Loucy (cell line): ENCODE results near the gene SIX4.

Source experiments
- H2AFZ ChIP-seq: fragments of 200-600 bp; sonication (generic); 2 replicates; pipeline ENCODE4 v1.6.0; 2016; ENCODE audit warnings: antibody characterized with exemption, mild to moderate bottlenecking, low read length, moderate library complexity
- H3F3A ChIP-seq: fragments of 200-600 bp; 2 replicates; pipeline ENCODE4 v1.6.0; 2016; ENCODE audit warnings: antibody characterized with exemption, low read depth, mild to moderate bottlenecking
- H3K27me3 ChIP-seq: fragments of 200-600 bp; sonication (generic); 2 replicates; pipeline ENCODE4 v1.6.1; 2014; ENCODE audit warnings: low read length, mild to moderate bottlenecking; ENCODE audit not compliant: insufficient read depth, poor library complexity, severe bottlenecking
- H3K36me3 ChIP-seq: fragments of 200-600 bp; sonication (generic); 2 replicates; pipeline ENCODE4 v1.6.1; 2016; ENCODE audit warnings: low read length; ENCODE audit not compliant: insufficient read depth
- H3K4me1 ChIP-seq: fragments of 200-600 bp; sonication (generic); 2 replicates; pipeline ENCODE4 v1.5.1; 2014; ENCODE audit warnings: low read length, mild to moderate bottlenecking; ENCODE audit not compliant: insufficient read depth, poor library complexity, severe bottlenecking
- H3K4me2 ChIP-seq: fragments of 200-600 bp; sonication (generic); 2 replicates; pipeline ENCODE4 v1.6.0; 2014; ENCODE audit warnings: antibody characterized with exemption, low read length, low read depth, mild to moderate bottlenecking; ENCODE audit not compliant: poor library complexity, severe bottlenecking
- H3K4me3 ChIP-seq: fragments of 200-600 bp; sonication (generic); 2 replicates; pipeline ENCODE4 v1.5.1; 2014; ENCODE audit warnings: low read length, mild to moderate bottlenecking, mixed read lengths; ENCODE audit not compliant: poor library complexity, severe bottlenecking
- H3K79me2 ChIP-seq: fragments of 200-600 bp; sonication (generic); 2 replicates; pipeline ENCODE4 v1.6.1; 2014; ENCODE audit warnings: low read length; ENCODE audit not compliant: insufficient read depth
- H3K9ac ChIP-seq: fragments of 200-600 bp; sonication (generic); 2 replicates; pipeline ENCODE4 v1.6.0; 2014; ENCODE audit warnings: mild to moderate bottlenecking, low read depth, low read length, moderate library complexity; ENCODE audit not compliant: poor library complexity, severe bottlenecking
- H3K9me2 ChIP-seq: fragments of 200-600 bp; sonication (generic); replicated peaks from 2 replicates; pipeline ENCODE4 v1.6.1; 2016; ENCODE audit warnings: low read depth, low read length, mixed read lengths
- H3K9me3 ChIP-seq: fragments of 200-600 bp; sonication (generic); 2 replicates; pipeline ENCODE4 v1.6.1; 2014; ENCODE audit warnings: mild to moderate bottlenecking, antibody characterized with exemption, low read length, low read depth; ENCODE audit not compliant: insufficient read depth
- H4K20me1 ChIP-seq: fragments of 200-600 bp; sonication (generic); 2 replicates; pipeline ENCODE4 v1.6.0; 2014; ENCODE audit warnings: antibody characterized with exemption, low read length, mild to moderate bottlenecking; ENCODE audit not compliant: insufficient read depth, poor library complexity, severe bottlenecking
- CTCF ChIP-seq: fragments of 200-600 bp; sonication (generic); conservative IDR thresholded peaks from 2 replicates; pipeline ENCODE4 v1.5.1; 2014; ENCODE audit warnings: mild to moderate bottlenecking, antibody characterized with exemption, low read length
- EZH2phosphoT487 ChIP-seq: fragments of 200-600 bp; IDR thresholded peaks from 2 replicates; pipeline ENCODE4 v1.6.1; 2018; ENCODE audit warnings: antibody characterized with exemption, mild to moderate bottlenecking, moderate library complexity, borderline replicate concordance

SIX4 gene

GRCh38 chr14:60720962-60721325, 3.2 kb downstream of the SIX4 start:
- H3K27me3 ChIP-seq, result no peaks in the 10 kb centered on the region
- peaks cover 17% of the 10 kb centered on the region for H4K20me1 ChIP-seq
- H3K9ac ChIP-seq, result no peak overlapping the region
- peaks cover 62% of the 10 kb centered on the region for H3K79me2 ChIP-seq
- no peak for TF ChIP-seq EZH2phosphoT487
- TF ChIP-seq CTCF, result no peak
- peak overlapping the region; percentile 54 for H3K4me3 ChIP-seq
- H3K9me2 ChIP-seq, result no peaks in the 10 kb centered on the region
- peak overlapping the region; percentile 57 for H3K4me2 ChIP-seq
- H2AFZ ChIP-seq, result no peak overlapping the region
- no peaks in the 10 kb centered on the region for H3K9me3 ChIP-seq
- no peaks in the 10 kb centered on the region; the same call in 1 of the 2 replicates for H3K36me3 ChIP-seq
- H3F3A ChIP-seq, result no peaks in the 10 kb centered on the region
- H3K4me1 ChIP-seq, result peaks cover 11% of the 10 kb centered on the region

DNA sequence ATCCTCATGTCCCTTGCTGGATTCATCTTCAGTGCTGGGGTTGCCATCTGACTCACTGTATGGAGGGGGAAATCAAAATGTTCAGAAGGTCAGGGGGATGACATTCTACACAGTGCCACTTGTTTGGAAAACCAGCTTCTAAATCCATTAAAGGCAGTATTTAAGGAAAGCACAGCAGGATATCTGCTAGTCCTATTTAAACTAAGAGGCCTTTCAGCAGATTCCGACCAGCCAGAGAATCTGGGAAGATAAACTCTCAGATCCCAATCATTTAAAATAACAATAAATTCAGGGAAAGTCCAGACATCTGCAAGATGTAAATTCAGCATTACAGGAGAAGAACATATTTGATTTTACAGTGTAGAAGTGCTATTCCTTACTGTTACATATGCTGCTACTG, 3.8 kb downstream of the SIX4 start:
- no peak overlapping the region for H3K9ac ChIP-seq
- peaks cover 17% of the 10 kb centered on the region for H4K20me1 ChIP-seq
- H3K4me3 ChIP-seq, result peak overlapping the region; percentile 54
- no peaks in the 10 kb centered on the region for H3K27me3 ChIP-seq
- H3K36me3 ChIP-seq, result no peaks in the 10 kb centered on the region; the same call in 1 of the 2 replicates
- no peaks in the 10 kb centered on the region for H3K9me3 ChIP-seq
- peaks cover 11% of the 10 kb centered on the region for H3K4me1 ChIP-seq
- TF ChIP-seq EZH2phosphoT487, result no peak
- TF ChIP-seq CTCF, result no peak
- peaks cover 62% of the 10 kb centered on the region for H3K79me2 ChIP-seq
- H2AFZ ChIP-seq, result no peak overlapping the region
- H3F3A ChIP-seq, result no peaks in the 10 kb centered on the region
- no peaks in the 10 kb centered on the region for H3K9me2 ChIP-seq
- peak overlapping the region; percentile 57 for H3K4me2 ChIP-seq

- Histone ChIP-seq H3K4me1 (peaks cover 3% of the 10 kb centered on the region), H2AFZ (no peak overlapping the region), H3K4me3 (no peak overlapping the region), H3K9me3 (no peaks in the 10 kb centered on the region), H3K9me2 (no peaks in the 10 kb centered on the region), H4K20me1 (peaks cover 9% of the 10 kb centered on the region), H3K4me2 (no peak overlapping the region), H3F3A (no peaks in the 10 kb centered on the region), H3K36me3 (no peaks in the 10 kb centered on the region), H3K79me2 (peaks cover 3% of the 10 kb centered on the region), H3K27me3 (no peaks in the 10 kb centered on the region), H3K9ac (no peak overlapping the region)
- TF ChIP-seq CTCF (no peak), EZH2phosphoT487 (no peak)
These were observed 10.6 kb downstream of the SIX4 start for GRCh38 chr14:60713513-60713912.
